NK-92 treated with Interleukin-12 subunit alpha and Interleukin-12 subunit beta, amount 100 ng/mL, for 24 hours (cell line): Measurements from ENCODE around the gene NMT2.
A peak's percentile ranks its signal among the peaks of the same experiment; 100 is the strongest.

Experiments
- DNase-seq: peaks from one replicate; lab custom pipeline; 2025; lab: John Stamatoyannopoulos, UW

Gene NMT2

DNA sequence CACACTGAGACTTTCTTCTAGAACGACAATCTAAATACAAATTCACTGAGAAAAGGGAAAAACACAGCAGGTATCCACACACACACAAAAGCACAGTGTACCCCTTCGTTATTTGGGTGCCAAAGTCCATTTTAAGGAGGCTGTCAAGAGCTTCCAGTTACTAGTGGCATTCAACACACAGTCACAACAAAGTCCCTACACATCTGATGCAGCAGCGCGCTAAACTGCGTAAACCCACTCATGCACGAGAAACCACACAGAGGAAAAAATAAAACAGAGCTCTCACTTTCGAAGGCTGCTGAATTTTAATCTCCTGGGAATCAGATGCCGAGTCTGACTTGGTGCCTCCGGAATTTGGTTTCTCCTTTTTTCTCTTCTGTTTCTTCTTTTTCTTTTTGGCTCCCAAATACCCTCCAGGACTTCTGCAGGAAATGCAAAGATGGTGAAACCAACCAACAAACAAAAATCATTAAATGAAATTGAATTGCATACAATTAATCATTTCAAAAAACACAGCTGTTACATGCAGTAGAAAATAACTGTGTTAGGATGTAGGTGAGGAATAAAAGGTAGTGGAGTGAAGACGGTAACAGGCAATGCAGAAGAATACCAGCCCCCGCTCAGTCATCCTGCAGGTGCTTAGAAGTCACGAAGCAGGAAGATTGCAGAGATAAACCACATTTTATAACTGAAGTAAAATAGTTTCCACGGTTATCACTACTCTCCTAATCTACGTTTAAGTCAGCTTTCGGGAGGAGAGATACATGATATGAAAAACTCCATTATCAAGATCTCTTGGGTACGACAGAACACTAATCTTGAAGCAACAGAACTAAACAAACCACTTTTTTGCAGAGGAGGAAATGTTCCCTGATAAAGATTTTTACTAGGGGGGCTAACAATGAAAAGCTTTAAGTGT is 27.1 kb downstream of the NMT2 start:
- DNase-seq, result no peak

DNA sequence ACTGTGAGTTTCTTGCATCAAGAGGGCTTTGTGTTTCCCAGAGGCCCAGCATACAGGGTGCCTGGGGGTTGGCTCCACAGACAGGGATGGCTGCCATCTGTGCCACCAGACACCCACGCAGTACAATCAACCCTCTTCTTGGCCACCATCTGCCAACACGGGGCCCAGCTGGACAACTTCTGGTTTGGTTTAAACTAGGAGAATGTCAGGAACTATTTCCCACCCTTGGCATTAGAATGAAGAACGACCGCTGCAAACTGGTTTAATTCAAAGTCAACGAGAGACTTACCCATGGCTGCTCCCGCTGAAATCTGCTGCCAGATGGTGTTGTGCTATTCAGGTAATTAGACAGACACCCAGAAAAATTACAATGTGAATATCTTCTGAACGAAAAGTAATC is 27.8 kb downstream of the NMT2 start:
- no peak for DNase-seq

DNA sequence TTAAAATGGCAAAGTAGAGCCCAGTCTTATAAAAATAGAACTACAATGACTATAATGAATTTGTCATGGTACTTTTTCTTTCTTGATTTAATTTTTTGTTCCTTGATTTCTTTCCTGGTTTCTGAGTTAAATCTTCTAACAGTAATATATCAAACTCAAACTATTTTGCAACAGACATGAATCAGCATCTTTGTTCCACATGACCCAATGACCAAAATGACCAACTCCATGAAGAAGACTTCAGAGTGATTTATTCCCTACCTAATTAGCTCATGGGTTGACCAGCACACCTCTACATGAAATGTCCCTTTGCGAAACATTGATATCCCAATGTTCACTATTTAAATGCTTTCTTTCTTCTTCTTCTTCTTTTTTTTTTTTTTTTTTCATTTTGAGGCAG is 30.9 kb downstream of the NMT2 start:
- no peak for DNase-seq

DNA sequence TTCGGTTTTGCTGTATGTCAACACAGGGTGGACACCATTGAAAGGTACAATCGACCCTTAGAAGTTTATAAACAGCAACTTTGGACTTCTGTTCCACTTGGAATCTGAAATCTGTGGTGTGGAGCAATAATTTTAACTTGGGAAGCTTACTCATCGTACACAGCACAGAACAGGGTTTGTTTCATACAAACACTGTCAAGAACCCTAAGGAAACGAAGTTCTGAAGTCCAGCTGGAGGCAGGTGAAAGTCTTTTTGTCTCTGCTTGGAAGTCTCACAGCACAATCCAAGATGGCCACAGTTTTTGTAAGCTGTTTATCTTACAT is 31.5 kb downstream of the NMT2 start:
- DNase-seq, result no peak

DNA sequence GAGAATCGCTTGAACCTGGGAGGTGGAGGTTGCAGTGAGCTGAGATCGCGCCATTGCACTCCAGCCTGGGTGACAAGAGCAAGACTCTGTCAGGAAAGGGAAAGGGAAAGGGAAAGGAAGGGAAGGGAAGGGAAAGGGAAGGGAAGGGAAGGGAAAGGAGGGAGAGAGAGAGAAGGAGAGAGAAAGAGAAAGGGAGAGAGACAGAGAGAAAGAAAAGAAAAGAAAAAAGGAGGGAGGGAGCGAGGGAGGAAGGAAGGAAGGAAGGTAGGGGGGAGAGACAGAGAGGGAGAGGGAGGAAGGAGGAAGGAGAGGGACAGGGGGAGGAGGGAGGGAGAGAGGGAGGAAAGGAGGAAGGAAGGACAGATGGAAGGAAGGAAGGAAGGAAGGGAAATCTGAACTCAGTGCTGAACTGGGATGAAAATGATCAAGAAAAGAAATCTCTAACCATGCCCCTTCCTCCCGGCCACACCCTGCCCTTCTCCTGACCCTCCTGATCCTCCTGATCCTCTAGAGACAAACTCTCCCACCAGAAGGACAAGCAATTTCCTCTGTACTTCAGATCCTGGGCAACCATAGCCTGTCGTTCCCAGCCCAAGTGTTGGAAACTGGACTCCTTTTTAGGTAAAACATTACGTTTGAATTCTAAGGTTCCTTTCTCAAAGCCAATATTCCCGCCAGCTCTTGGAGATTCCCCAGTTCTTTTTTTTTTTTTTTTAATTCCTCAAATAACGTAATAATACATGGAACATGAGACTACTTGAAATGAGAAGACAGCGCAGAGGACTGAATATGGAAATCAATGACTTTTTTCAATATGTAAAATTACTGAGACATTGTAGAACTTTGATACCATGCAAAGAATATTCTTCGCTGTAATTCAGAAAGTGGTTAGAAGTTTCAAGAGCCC is 32.1 kb downstream of the NMT2 start:
- DNase-seq, result no peak

DNA sequence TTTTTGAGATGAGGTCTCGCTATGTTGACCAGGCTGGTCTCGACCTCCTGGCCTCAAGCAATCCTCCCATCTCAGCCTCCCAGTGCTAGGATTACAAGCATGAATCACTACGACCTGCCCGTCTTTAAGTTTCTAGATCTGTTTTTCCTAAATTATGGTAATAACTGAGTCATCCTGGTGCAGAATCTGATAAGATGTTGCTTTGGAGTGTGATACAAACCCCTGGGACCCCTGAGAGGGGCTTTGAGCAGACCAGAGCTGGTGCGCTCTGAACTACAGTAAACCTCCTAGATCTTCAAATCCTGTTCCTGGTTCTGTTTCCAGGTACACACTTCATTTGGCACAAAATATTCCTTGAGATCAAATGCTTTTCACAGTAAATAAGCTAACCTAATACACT is 37.2 kb downstream of the NMT2 start:
- DNase-seq, result no peak

DNA sequence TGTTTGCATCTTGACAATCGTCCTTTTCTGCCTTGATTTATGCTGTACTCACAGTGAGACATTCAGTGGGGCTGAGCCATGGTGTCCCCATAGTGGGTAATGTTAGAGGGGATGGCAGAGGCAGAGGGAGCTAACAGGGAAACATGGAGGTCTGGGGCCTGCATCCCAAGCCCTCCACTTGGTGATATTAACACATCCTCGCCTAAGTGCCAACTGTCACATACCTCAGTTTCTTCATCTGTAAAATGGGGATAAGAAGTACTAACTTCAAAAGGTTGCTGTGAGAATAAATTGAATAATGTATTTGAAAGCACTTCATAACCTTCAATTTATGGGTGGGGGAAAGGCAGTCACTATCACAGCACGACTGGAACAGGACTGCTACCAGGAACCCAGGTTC is 43.6 kb downstream of the NMT2 start:
- DNase-seq, result no peak

DNA sequence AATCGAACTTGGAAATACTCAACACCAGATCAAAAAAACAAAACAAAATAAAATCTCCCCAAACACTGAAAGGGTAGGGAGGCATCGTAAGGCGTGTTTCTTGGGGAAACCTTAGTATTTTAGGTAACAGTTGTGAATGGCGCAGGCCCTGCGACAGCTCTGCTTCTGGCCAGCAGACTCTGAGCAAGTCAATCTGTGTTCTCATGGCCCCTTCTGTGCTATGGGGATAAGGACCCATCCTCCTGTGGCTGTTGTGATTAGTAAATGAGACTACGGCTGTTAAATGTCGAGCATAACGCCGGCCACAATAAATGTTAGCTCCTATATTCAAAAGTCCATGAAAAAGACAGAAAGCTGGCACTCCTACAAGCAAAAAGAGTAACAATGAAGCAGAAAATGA is 44.3 kb downstream of the NMT2 start:
- DNase-seq, result no peak

DNA sequence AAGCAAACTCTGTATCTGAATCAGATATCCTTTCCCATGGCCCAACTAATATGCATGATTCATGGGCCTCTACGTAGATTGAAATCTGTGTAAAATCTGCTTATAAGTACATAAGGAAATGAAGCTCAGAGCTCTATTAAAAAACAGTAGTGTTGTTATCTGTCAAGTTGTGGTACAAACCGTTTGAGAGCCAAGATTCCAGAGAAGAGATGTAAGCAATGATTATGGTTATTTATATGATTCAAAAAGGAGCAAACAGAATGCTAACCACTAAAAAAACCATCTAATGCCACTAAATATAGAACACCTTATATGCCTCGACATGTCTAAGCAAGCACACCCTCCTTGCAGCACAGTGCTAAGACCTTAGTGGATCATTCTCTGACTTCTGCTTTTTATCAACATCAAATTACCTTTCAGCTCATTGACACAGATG is 44.7 kb downstream of the NMT2 start:
- DNase-seq, result no peak

DNA sequence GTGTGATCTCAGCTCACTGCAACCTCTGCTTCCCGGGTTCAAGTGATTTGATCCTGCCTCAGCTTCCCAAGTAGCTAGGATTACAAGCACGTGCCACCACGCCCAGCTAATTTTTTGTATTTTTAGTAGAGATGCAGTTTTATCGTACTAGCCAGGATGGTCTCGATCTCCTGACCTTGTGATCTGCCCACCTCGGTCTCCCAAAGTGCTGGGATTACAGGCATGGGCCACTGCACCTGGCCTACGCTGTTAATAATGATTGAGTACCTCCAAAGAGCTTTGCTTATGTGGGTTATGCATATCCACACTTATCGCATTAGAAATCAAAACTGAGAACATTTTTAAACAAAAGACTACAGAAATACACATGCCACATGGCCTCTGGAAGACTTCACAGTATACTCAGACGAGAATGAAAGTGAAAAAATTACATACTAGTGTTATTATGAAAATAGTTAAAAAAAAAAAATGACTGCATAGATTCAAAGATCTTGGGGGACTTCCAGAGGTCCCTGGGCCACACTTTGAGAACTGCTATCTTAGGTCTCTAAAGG is 45.9 kb downstream of the NMT2 start:
- DNase-seq, result no peak

GRCh38 chr10:15121707-15122106 is 46.8 kb downstream of the NMT2 start:
- no peak for DNase-seq

DNA sequence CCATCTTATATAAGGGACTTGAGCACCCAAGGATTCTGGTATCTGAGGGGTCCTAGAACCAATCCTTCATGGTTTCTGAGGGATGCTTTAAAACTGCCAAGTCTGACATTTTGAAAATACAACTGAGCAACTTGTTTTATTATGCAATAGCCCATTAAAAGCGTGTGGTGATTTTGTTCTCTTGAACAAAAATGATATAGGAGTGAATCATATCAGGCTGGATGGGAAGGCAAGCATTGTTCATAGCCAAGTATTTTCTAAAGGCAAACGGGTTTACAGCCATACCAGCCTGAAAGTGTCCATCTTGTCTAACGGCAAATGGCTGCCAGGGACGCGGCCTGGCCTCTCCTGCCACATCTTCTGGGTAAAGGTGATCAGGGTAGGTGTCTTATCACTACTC is 48.0 kb downstream of the NMT2 start:
- no peak for DNase-seq

GRCh38 chr10:15118615-15119014 is 49.9 kb downstream of the NMT2 start:
- no peak for DNase-seq

GRCh38 chr10:15116225-15116624 is 52.3 kb downstream of the NMT2 start:
- DNase-seq, result no peak

- DNase-seq, result no peak
These were observed 54.7 kb downstream of the NMT2 start for GRCh38 chr10:15113766-15114165.

DNA sequence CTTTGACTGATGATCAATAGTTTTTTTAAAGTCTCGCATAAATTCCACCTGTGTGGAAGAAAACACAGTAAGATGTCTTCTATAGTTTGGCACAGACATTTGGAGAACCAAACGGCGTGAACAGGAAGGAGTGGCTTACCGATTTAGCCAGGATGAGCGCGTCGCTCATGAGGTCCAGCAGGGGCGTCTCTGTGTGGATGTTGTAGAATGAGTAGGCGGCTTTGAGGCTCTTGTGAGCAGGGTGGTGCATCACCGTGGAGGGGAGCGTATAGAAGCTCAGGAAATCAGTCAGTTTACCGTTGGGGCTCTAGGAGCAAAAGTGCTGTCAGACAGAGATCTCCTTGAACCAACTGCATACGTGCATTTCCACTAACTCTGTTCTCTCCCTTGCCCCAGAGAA is 55.8 kb downstream of the NMT2 start:
- DNase-seq, result no peak

DNA sequence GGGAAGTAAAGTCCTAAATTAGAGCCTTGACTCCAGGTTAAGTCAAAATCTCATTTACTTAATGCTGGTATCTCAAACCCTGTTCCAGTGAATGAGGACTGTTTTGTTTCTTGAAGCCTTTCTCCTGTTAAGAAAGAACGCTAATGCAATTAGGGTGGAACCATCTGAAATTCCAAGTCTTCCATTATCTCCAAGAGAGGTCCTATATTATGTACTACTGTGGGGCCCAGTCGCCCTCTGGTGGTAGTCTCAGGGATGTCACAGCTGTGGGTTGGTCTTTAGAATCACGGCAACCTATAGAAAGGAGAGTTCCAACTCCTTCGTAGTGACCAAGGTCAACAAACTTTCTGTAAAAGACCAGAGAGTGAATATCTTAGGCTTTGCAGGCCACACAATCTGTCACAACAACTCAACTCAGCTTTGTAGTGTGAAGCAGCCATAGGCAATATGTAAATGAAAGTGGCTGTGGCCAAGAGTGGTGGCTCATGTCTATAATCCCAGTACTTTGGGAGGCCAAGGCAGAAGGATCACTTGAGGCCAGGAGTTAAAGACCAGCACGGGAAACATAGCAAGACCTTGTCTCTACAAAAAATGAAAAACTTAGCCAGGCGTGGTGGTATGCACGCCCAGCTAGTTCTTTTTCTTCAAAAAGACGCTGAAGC is 62.0 kb downstream of the NMT2 start:
- no peak for DNase-seq

- no peak for DNase-seq
These were observed 65.0 kb downstream of the NMT2 start for GRCh38 chr10:15103513-15103912.

DNA sequence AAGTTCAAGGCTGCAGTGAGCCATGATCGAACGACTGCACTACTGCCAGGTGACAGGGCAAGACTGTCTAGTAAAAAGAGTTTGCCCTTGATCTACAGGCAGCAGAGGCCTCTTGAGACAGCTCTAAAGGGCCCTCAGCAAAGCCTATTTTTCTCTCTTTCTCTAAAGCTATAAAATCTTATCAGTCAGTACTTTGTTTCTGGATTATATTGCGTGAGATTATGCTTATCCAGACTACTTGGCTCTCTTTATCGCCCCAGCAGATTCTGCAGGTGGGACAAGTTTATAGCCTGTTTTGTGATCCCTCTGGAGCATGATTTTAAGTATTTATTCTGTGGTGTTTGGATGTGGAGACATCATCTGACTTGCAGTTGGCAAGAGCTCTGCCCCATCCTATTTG is 68.6 kb downstream of the NMT2 start:
- DNase-seq, result no peak

- DNase-seq, result peak; percentile 91
These were observed 71.3 kb downstream of the NMT2 start, which contains the start of gene RPP38 for GRCh38 chr10:15097011-15097812. TSS of gene RPP38 (plus strand) at chr10:15097355. CDS start at chr10:15103315, 5,960 bp downstream.

GRCh38 chr10:15096661-15097010 is 71.9 kb downstream of the NMT2 start:
- DNase-seq, result no peak
